ENCODE data around the gene SH2D6. TPM values are rescaled to one million over a fixed set of nuclear protein-coding genes. Genes with fewer than 3 reads are reported as not detected.
A peak's percentile ranks its signal among the peaks of the same experiment; 100 is the strongest.

SH2D6 gene
- total and polyA plus RNA-seq, 2 of the 8 experiments (the other 6 are each of a cell fraction or from before 2014, with no cell fraction given): 0.42 TPM; not detected in 1

GRCh38 chr2:85436836-85437487 is 18.4 kb downstream of the SH2D6 start:
- Histone ChIP-seq H3K4ac (replicated peaks; ENCODE audit: insufficient read length, low read depth, low read length) (peak overlapping the region; percentile 32), H2BK5ac (ENCODE audit: low read depth, low read length) (peak overlapping the region; percentile 28; the same call in 1 of the 2 replicates), H3K18ac (ENCODE audit: extremely low read depth, low read length) (peak overlapping the region; percentile 93), H3K27me3 (replicated peaks in 1 of 4; ENCODE audit: control insufficient read depth in 3 of 4, extremely low read depth in 1 of 4, insufficient read depth in 3 of 4, low read length in 3 of 4) (peaks cover 0 to 14% (median 5%) of the 10 kb centered on the region in 4 experiments; a peak in 4 of 7 replicates), H3K23ac (ENCODE audit: insufficient read length) (no peak overlapping the region), H2BK15ac (ENCODE audit: low read length) (peak overlapping the region; percentile 95), H3K79me2 (ENCODE audit: control insufficient read depth in 1 of 2, insufficient read depth in 2 of 2, low read length in 2 of 2) (no peaks in the 10 kb centered on the region), H3K9ac (replicated peaks in 1 of 4; ENCODE audit: extremely low read depth in 1 of 4, low read depth in 3 of 4, low read length in 3 of 4) (peak overlapping the region in 2 of 4 experiments; percentile 38 to 48; a peak in 3 of 7 replicates), H3K56ac (replicated peaks; ENCODE audit: insufficient read length, low read depth, low read length) (no peak overlapping the region), H3K4me1 (replicated peaks in 1 of 4; ENCODE audit: control insufficient read depth in 3 of 4, insufficient read depth in 4 of 4, low read length in 3 of 4) (peaks cover 7 to 41% (median 33%) of the 10 kb centered on the region in 4 experiments), H3K27ac (ENCODE audit: low read depth, low read length) (peak overlapping the region; percentile 39; the same call in 1 of the 2 replicates), H4K5ac (ENCODE audit: insufficient read length, low read depth, low read length) (peak overlapping the region; percentile 63), H3K4me3 (ENCODE audit: extremely low read depth in 1 of 4, insufficient read depth in 2 of 4, low read depth in 3 of 4, low read length in 4 of 4) (peak overlapping the region in 3 of 4 experiments; percentile 23 to 56 (median 35); a peak in 5 of 8 replicates), H4K20me1 (replicated peaks in 1 of 2; ENCODE audit: control insufficient read depth in 1 of 2, insufficient read depth in 2 of 2, low read length in 2 of 2) (no peaks in the 10 kb centered on the region), H4K91ac (replicated peaks; ENCODE audit: insufficient read length, low read length) (peak overlapping the region; percentile 81), H2BK120ac (replicated peaks; ENCODE audit: low read depth, low read length) (peak overlapping the region; percentile 79), H3K9me3 (ENCODE audit: insufficient read depth in 2 of 2, low read depth in 1 of 2, low read length in 1 of 2) (no peaks in the 10 kb centered on the region), H3K36me3 (ENCODE audit: control insufficient read depth in 2 of 4, insufficient read depth in 4 of 4, low read length in 3 of 4) (no peaks in the 10 kb centered on the region), H2AFZ (ENCODE audit: low read length) (no peak overlapping the region), H3K14ac (ENCODE audit: insufficient read length) (no peak overlapping the region), H3K4me2 (ENCODE audit: insufficient read depth in 1 of 2, low read depth in 2 of 2, low read length in 2 of 2) (peak overlapping the region; percentile 84 to 97), H2AK5ac (ENCODE audit: low read depth, low read length) (peak overlapping the region; percentile 91; the same call in 1 of the 2 replicates), H2BK12ac (ENCODE audit: low read depth, low read length) (peak overlapping the region; percentile 96; the same call in 1 of the 2 replicates), H3K79me1 (ENCODE audit: low read depth, low read length) (no peaks in the 10 kb centered on the region; the same call in 1 of the 2 replicates), H2BK20ac (ENCODE audit: low read length) (peak overlapping the region; percentile 84), H4K8ac (ENCODE audit: extremely low read depth, insufficient read depth, low read length) (peak overlapping the region; percentile 98), H3K23me2 (ENCODE audit: low read depth, low read length) (peaks cover 2% of the 10 kb centered on the region; the same call in 1 of the 2 replicates)
- DNase-seq (ENCODE audit: low read depth in 1 of 2, low spot score in 2 of 2) (no peak), FAIRE-seq (no peak)
- POLR2A ChIA-PET (ENCODE audit: partially characterized antibody): interaction anchor here (0.7 to 55.3 kb wide), 13 partner anchors 8 to 175 kb away, joined by 3 to 1889 read pairs (median 5); partner anchors contain the start of genes C2orf68, CAPG, GGCX and MAT2A
- CTCF ChIA-PET (ENCODE audit: partially characterized antibody): interaction anchor here (0.6 to 2.7 kb wide), 9 partner anchors 9 to 114 kb away, joined by 3 to 7 read pairs (median 3); partner anchors contain the start of gene MAT2A
- 69% methylated on average over 10 of the region's 10 CpGs; no CpG with 5 or more reads in 1 of the 2 experiments for WGBS, 2 experiments (ENCODE audit: extremely low coverage in 1 of 2, insufficient coverage in 1 of 2, insufficient read length in 1 of 2, insufficient replicate concordance in 2 of 2, low coverage in 1 of 2, low lambda C conversion rate in 2 of 2, missing lambda C conversion rate in 1 of 2)
- TF ChIP-seq, protein P1, sequence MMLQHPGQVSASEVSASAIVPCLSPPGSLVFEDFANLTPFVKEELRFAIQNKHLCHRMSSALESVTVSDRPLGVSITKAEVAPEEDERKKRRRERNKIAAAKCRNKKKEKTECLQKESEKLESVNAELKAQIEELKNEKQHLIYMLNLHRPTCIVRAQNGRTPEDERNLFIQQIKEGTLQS (IDR thresholded peaks at IDR 0.05; ENCODE audit: insufficient read depth, low read depth, low read length): no peak
- TF ChIP-seq BCL11A (IDR thresholded peaks at IDR 0.05; ENCODE audit: low read depth in 2 of 2, low read length in 2 of 2): no peak
- no peak for TF ChIP-seq KDM4A (IDR thresholded peaks at IDR 0.05; ENCODE audit: low read depth, low read length, severe bottlenecking)
- no peak for TF ChIP-seq TCF12 (IDR thresholded peaks at IDR 0.05; ENCODE audit: low read depth, low read length)
- no peak for TF ChIP-seq YY1 (IDR thresholded peaks at IDR 0.05; ENCODE audit: low read depth, low read length)
- TF ChIP-seq RBBP5 (IDR thresholded peaks at IDR 0.05; ENCODE audit: borderline replicate concordance, low read depth, low read length): no peak
- TF ChIP-seq MAFK (IDR thresholded peaks at IDR 0.05; ENCODE audit: low read depth, low read length): no peak
- TF ChIP-seq CTBP2 (IDR thresholded peaks at IDR 0.05; ENCODE audit: borderline replicate concordance, insufficient read depth, insufficient read length, low read length): no peak
- no peak for TF ChIP-seq SP4 (IDR thresholded peaks at IDR 0.05; ENCODE audit: low read length)
- TF ChIP-seq CBX5 (IDR thresholded peaks at IDR 0.05; ENCODE audit: low read depth, low read length): no peak
- TF ChIP-seq TAF1 (IDR thresholded peaks at IDR 0.05; ENCODE audit: low read depth, low read length): no peak
- no peak for TF ChIP-seq JUN (IDR thresholded peaks at IDR 0.05; ENCODE audit: low read depth, low read length)

All from H1 (cell line).